Heart left ventricle (tissue), 16 donors: Measurements from ENCODE around the gene JAGN1. TPM values are rescaled to one million over a fixed set of nuclear protein-coding genes. Genes with fewer than 3 reads are reported as not detected.

ENCODE experiments used
- ATAC-seq, 4 donors: fragments of 200-7000 bp; cut with Tn5 transposase; one replicate each; pipeline ENCODE4 v1.9.1; 2020 to 2022; ENCODE audit warnings: moderate library complexity in 4 of 4, mild to moderate bottlenecking in 3 of 4, moderate number of reproducible peaks in 1 of 4
- DNase-seq, 5 donors: peaks; one replicate each; pipeline ENCODE4 v3.0.0-alpha.2; 2020
- H3K27ac ChIP-seq, 12 donors: fragments of 200-600 bp; sonication (generic) in 4 of 12; one replicate each; pipeline versions ENCODE4 v1.5.0 to v1.8.0; 2016 to 2022; ENCODE audit warnings: mild to moderate bottlenecking in 2 of 12
- H3K27me3 ChIP-seq, 9 donors: fragments of 200-600 bp; sonication (generic) in 2 of 9; one replicate each; pipeline versions ENCODE4 v1.5.1 to v1.8.0; 2016 to 2022; ENCODE audit warnings: mild to moderate bottlenecking in 3 of 9
- H3K36me3 ChIP-seq, 9 donors: fragments of 200-600 bp; sonication (generic) in 2 of 9; one replicate each; pipeline versions ENCODE4 v1.5.0 to v1.8.0; 2018 to 2022; ENCODE audit warnings: mild to moderate bottlenecking in 2 of 9
- H3K4me1 ChIP-seq, 12 donors: fragments of 200-600 bp; sonication (generic) in 4 of 12; one replicate each; pipeline versions ENCODE4 v1.5.0 to v1.8.0; 2016 to 2022; ENCODE audit warnings: mild to moderate bottlenecking in 3 of 12
- H3K4me3 ChIP-seq, 12 donors: fragments of 200-600 bp; sonication (generic) in 4 of 12; one replicate each; pipeline versions ENCODE4 v1.5.0 to v1.8.0; 2017 to 2022; ENCODE audit warnings: mild to moderate bottlenecking in 9 of 12, moderate library complexity in 4 of 12
- H3K9me3 ChIP-seq, 12 donors: fragments of 200-600 bp; sonication (generic) in 4 of 12; one replicate each; pipeline versions ENCODE4 v1.5.0 to v1.8.0; 2016 to 2022; ENCODE audit warnings: mild to moderate bottlenecking in 1 of 12
- POLR2A ChIP-seq, 2 donors: fragments of 450-650 bp; IDR thresholded peaks; one replicate each; pipeline ENCODE4 v1.6.1; 2017; ENCODE audit warnings: antibody characterized with exemption in 2 of 2, mild to moderate bottlenecking in 2 of 2, moderate library complexity in 2 of 2
- WGBS, 4 donors: extraction: QIAGEN DNeasy Blood & Tissue Kit in 2 of 4; methylation state at CpG; one replicate each; pipeline versions ENCODE4 v1.1.5 to v1.1.7; 2013 to 2018; 5-methylcytosine and 5-hydroxymethylcytosine counted together
- intact Hi-C, 10 donors: fragments of 100-400 bp; cut with DNase I; formaldehyde crosslinking; loops; one replicate each; pipeline versions ENCODE4 v1.11.1 to v1.14.2; 2022
- polyA plus RNA-seq, 2 donors: library from polyadenylated mRNA; stranded (reverse); fragments of 200-250 nt; gene quantifications; one replicate each; pipeline ENCODE4 v1.2.3, GENCODE V29; 2013
- total RNA-seq, 9 donors: library from RNA; depleted of rRNA in 2 of 9; stranded (reverse); fragments of >200 nt in 2 of 9; fragmentation: NEBNext Ultra II Directional in 3 of 9; extraction: Animal tissue kit (Norgen Biotek cat#: 25700) in 3 of 9; gene quantifications; one replicate each; pipeline versions ENCODE4 v1.1.0 to v1.2.4, GENCODE V29; 2016 to 2023
- TF ChIP-seq, protein P1 (sequence below), 12 donors: fragments of 200-600 bp; sonication (generic) in 4 of 12; IDR thresholded peaks; one replicate each; pipeline versions ENCODE4 v1.5.0 to v1.8.0; 2018 to 2022; ENCODE audit warnings: antibody characterized with exemption in 12 of 12, mild to moderate bottlenecking in 5 of 12
- donor health status: ischemic (EF 13 %, LVEDD 7.1; RV severe dilation, severe dysfunction).
- donor health status: healthy with polysubstance abuse.
- donor health status: DM: no; HTN: yes; CAD: no.
- donor health status: DM: no; HTN: no; CAD: no.
- donor health status: ischemic (EF 25% LVEDD 6.9; RV normal size, moderate dysfunction).
- donor health status: ischemic (EF 25% LVEDD 5.7; RV mildly dilated, moderate dysfunction).
- donor health status: healthy.
- donor health status: DM: yes; HTN: yes; CAD: no.
- donor health status: ischemic (EF 35%, LVEDD 5.7; RV mildly dilated, moderate dysfunction).
- donor health status: nonischemic (EF 11% LVEDD 7.7; RV severe dilation, severe dysfunction).
- donor health status: DM: yes; HTN: yes; CAD: no.
- donor health status: PGD.
- donor health status: ischemic (EF 29% LVEDD 5.4; RV normal size, mild dysfunction).
- donor health status: nonischemic (EF 23%, LVEDD 6.1; RV moderate dilation, normal function).

Gene JAGN1
- total and polyA plus RNA-seq, 11 donors = 15.1 to 77.3 (median 21.2) TPM

DNA sequence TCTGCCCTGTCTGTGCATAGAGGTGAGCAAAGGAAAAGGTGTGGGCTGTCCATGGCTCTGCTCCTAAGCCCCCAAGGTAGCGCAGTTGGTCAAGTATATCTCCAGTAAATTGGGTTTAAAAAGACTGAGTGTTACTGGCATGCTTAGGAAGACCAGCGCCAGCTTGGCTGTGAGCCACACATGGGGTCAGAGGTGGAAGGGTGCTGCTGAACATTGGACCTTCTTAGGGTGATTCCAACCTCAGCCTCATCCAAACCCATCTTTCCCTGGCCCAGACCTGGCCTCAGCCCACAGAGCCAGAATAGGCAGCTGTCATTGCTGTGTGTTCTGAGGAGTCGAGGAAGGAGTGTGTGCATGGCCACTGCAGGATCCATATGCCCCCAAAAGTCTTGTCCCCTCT is 17.9 kb downstream of the JAGN1 start:
- 87 to 98% (median 95%) methylated on average over 3 of the region's 3 CpGs for WGBS, 4 donors
- peaks cover 0 to 8% (median 1%) of the 10 kb centered on the region in 12 donors for H3K4me1 ChIP-seq
- no peaks in the 10 kb centered on the region for H3K36me3 ChIP-seq
- no peaks in the 10 kb centered on the region for H3K9me3 ChIP-seq
- TF ChIP-seq POLR2A (IDR thresholded peaks at IDR 0.05) = no peak
- TF ChIP-seq, protein P1, sequence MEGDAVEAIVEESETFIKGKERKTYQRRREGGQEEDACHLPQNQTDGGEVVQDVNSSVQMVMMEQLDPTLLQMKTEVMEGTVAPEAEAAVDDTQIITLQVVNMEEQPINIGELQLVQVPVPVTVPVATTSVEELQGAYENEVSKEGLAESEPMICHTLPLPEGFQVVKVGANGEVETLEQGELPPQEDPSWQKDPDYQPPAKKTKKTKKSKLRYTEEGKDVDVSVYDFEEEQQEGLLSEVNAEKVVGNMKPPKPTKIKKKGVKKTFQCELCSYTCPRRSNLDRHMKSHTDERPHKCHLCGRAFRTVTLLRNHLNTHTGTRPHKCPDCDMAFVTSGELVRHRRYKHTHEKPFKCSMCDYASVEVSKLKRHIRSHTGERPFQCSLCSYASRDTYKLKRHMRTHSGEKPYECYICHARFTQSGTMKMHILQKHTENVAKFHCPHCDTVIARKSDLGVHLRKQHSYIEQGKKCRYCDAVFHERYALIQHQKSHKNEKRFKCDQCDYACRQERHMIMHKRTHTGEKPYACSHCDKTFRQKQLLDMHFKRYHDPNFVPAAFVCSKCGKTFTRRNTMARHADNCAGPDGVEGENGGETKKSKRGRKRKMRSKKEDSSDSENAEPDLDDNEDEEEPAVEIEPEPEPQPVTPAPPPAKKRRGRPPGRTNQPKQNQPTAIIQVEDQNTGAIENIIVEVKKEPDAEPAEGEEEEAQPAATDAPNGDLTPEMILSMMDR (IDR thresholded peaks at IDR 0.05) = no peak
- no peak overlapping the region for H3K27ac ChIP-seq
- intact Hi-C loops = no loop called here
- H3K27me3 ChIP-seq = no peaks in the 10 kb centered on the region
- no peak for DNase-seq
- no peak for ATAC-seq
- H3K4me3 ChIP-seq = no peak overlapping the region

DNA sequence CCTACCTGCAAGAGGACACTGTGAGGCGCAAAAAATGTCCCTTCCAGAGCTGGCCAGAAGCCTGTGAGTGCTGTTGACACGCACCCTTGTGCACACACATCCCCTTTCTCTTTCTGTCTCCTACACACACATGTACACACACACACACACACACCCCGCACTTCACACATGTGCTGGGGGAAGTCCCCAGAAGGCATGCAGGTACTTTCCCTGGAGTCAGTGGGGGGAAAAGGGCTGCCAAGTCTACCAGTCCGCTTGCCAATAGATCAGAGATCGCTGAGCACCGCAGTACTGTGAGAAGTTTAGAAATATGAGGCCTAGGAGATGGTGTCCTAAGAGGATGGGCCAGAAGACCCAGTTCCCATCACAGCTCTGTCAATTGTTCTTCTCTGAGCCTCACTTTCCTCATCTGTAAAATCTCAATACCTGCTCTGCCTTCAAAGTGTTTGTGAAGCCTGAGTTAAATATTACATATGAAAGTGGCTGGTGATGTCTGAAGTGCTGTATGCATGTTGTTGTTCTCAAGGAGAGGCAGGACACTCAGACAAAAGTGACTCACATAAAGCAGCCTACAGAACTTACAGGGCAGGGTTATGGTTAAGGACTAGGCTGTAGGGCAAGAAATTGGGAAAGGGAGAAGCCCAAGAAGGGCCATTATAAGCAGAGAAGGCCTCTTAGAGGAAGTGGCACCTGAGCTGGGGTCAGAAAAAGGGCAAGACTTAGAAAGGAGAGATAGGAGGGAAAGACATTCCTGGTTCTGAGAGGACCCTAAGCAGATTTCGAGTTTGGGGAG is 19.0 kb downstream of the JAGN1 start:
- intact Hi-C loops = loop anchor here in 2 of 10 donors (5.0 to 10.0 kb wide), 3 partner anchors 57 to 115 kb away; partner anchors contain the start of genes ARPC4 (in 1 of the 2), RPUSD3 (in 1 of the 2) and TADA3 (in 1 of the 2)
- ATAC-seq = no peak

DNA sequence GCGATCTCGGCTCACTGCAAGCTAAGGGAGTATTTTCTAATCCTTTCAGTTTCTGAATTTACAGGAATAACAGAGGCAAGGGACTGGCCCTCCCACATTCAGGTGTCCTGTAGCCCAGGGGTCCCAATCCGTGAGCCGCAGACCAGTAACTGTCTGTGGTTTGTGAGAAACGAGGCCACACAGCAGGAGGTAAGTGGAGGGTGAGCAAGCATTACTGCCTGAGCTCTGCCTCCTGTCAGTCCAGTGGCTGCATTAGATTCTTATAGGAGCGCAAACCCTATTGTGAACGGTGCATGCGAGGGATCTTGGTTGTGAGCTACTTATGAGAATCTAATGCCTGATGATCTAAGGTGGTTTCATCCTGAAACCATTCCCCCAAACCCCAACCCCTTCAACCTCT is 21.5 kb downstream of the JAGN1 start:
- no peak for TF ChIP-seq POLR2A (IDR thresholded peaks at IDR 0.05)
- TF ChIP-seq, protein P1 (IDR thresholded peaks at IDR 0.05) = no peak
- intact Hi-C loops = loop anchor here in 2 of 10 donors (5.0 to 10.0 kb wide), 3 partner anchors 60 to 117 kb away; partner anchors contain the start of genes ARPC4 (in 1 of the 2), RPUSD3 (in 1 of the 2) and TADA3 (in 1 of the 2)
- ATAC-seq = no peak

More for the DNA sequence above, 19.0 kb downstream of the JAGN1 start:
- 90 to 94% (median 91%) methylated on average over 7 of the region's 7 CpGs for WGBS, 4 donors
- DNase-seq = no peak
- Histone ChIP-seq H3K27ac (no peak overlapping the region), H3K4me1 (peaks cover 0 to 5% (median under 1%) of the 10 kb centered on the region in 12 donors), H3K9me3 (no peaks in the 10 kb centered on the region), H3K27me3 (no peaks in the 10 kb centered on the region), H3K4me3 (no peak overlapping the region), H3K36me3 (no peaks in the 10 kb centered on the region)
- TF ChIP-seq POLR2A (IDR thresholded peaks at IDR 0.05) = no peak
- TF ChIP-seq, protein P1 (IDR thresholded peaks at IDR 0.05) = no peak

DNA sequence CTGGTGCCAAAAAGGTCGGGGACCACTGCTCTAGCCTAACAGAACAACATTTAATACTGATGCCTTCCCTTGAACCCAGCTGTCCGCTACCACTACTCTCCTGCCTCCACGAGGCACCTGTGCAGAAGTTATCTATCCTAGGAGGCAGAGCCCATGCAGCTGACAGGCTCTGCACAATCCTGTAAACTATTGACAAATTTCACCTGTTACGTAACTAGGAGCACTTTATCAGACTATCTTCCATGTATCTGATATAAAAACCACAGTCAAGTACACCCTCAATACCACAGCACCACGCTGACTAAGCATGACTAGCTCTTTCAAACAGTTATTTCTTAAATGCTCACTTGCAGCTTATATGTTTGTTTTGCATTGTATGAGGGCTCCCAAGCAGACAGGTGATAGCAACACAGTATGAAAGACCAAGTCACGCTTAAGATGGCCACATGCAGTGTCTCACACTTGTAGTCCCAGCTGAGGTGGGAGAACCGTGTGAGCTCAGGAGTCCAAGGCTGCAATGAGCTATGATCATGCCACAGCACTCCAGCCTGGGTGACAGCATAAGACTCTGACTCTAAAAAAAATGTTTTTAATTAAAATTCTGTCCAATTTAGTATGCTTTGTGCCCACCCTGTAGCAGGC is 22.0 kb downstream of the JAGN1 start:
- TF ChIP-seq, protein P1 (IDR thresholded peaks at IDR 0.05) = no peak
- no peak for TF ChIP-seq POLR2A (IDR thresholded peaks at IDR 0.05)
- DNase-seq = no peak

More for the DNA sequence above, 21.5 kb downstream of the JAGN1 start:
- H3K4me1 ChIP-seq = peaks cover 0 to 25% (median 16%) of the 10 kb centered on the region in 12 donors
- no peaks in the 10 kb centered on the region for H3K27me3 ChIP-seq
- H3K9me3 ChIP-seq = no peaks in the 10 kb centered on the region
- no peaks in the 10 kb centered on the region for H3K36me3 ChIP-seq
- no peak for DNase-seq
- H3K27ac ChIP-seq = no peak overlapping the region
- WGBS, 4 donors = 76 to 87% (median 80%) methylated on average over 8 of the region's 8 CpGs
- H3K4me3 ChIP-seq = no peak overlapping the region

More for the DNA sequence above, 22.0 kb downstream of the JAGN1 start:
- no peaks in the 10 kb centered on the region for H3K27me3 ChIP-seq
- H3K4me1 ChIP-seq = peaks cover under 1 to 30% (median 20%) of the 10 kb centered on the region in 12 donors
- intact Hi-C loops = loop anchor here in 2 of 10 donors (5.0 to 10.0 kb wide), 3 partner anchors 60 to 118 kb away; partner anchors contain the start of genes ARPC4 (in 1 of the 2), RPUSD3 (in 1 of the 2) and TADA3 (in 1 of the 2)
- no peak overlapping the region for H3K27ac ChIP-seq
- WGBS, 4 donors = 87 to 92% (median 90%) methylated on average over 7 of the region's 7 CpGs
- H3K4me3 ChIP-seq = no peak overlapping the region
- H3K36me3 ChIP-seq = no peaks in the 10 kb centered on the region
- no peaks in the 10 kb centered on the region for H3K9me3 ChIP-seq
- ATAC-seq = no peak
